GM08714 (cell line): ENCODE results near the gene NBAS.

ENCODE experiments used
- H3K4me3 ChIP-seq: fragments of 200-500 bp; sonication (Bioruptor generic); 2 replicates; pipeline ENCODE4 v1.5.1; 2014; ENCODE audit warnings: mild to moderate bottlenecking, low read length, inconsistent platforms
- ZNF274 ChIP-seq: IDR thresholded peaks from 2 replicates; pipeline ENCODE4 v1.6.1; 2012; ENCODE audit warnings: mild to moderate bottlenecking, low read depth, low read length

Gene NBAS

DNA sequence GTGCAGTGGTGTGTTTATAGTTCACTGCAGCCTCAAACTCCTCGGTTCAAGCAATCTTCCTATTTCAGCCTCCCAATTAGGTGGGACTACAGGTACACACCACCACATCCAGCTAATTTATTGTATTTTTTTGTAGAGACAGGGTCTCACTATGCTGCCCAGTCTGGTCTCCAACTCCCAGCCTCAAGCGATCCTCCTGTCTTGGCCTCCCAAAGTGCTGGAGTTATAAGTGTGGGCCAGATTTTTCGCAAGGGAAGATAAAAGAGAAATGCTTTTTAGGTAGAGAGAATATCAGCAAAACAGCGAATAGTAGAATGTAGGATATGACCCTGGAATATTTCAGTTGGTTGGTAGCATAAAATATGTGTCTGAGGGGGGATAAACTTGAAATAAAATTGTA, 34.8 kb upstream of the NBAS start:
- no peak for TF ChIP-seq ZNF274
- no peak overlapping the region for H3K4me3 ChIP-seq

DNA sequence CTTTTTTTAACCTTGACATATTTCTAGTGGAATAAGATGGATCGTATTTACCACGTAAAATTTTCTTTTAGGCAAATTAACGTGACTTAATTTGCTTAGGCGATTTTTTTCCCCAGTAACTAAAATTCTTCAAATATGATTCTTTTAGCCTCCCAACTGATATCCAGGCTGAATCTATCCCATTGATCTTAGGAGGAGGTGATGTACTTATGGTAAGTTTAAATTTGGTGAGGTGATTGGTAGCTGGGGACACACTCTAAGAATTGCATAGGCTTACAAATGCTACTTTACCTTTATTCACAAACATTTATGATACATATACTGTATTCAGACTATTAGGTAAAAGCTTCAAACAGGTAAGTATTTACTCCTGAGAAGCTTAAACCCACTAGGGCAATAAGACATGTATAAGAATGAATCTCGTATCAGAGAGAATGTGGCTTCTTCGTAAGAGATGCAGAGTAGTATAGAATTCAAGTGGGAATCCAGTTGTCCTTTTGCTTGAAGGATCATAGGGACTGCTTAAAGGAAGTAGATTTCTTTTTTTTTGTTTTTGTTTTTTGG, 34.3 kb upstream of the NBAS start:
- no peak for TF ChIP-seq ZNF274
- H3K4me3 ChIP-seq, result no peak overlapping the region

DNA sequence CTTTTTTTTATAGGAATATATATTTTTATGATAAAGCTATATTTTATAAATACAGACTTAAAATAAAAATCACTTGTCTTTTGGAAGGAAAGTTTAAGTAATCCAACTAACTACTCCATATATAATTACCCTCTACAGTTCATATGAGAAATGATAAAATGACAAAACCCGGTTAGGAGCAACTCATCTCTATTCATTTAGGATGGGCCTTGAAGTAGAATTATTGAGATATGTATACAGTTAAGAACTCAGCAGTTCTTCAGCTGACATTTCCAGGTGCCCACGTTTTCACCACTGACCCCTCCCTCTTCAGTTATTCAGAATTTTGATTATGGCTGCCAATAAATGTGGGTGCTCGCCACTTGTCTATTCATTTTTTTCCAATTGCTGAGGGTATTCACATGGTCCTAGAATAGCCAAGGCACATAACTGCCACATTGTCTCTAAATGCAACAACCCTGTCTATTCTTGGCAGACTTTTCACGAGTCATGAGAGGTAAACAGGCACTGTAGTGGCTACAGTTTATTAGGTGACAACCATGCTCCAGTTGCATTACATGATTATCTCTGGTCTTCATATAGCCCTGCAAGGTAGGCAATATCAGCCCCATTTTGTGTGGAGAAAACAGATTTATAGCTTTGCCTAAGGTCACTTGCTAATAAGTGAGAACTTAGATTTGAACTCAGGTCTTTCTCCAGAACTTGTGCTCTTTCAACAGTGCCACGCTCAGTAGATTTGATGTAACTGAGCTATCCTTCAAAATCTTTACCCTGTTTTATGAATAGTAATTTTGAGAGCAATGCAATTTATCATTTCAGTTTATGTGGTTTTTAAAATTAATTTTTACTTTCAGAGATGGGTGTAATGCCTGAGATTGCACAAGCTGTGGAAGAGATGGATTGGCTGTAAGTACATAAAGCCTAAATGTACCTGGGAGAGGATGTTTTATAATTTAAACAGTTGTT, 33.4 kb upstream of the NBAS start:
- no peak for TF ChIP-seq ZNF274
- H3K4me3 ChIP-seq, result no peak overlapping the region

DNA sequence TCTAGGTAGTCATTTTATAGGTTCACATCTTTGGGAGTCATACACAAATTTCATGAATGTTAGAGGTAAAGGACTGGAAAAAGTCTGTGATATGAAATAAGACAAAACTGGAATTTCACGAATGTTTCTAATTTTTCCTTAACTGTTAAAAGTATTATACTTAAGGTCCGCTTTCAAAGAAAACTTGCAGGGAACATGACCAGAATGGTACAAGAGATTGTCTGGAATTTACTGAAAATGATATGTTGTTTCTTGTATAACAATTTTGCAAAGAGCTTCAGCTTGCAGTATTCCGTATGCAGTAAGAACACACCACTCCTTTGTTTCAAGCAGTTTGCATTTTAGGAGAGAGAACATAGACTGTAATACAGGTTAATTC, 32.2 kb upstream of the NBAS start:
- no peak for TF ChIP-seq ZNF274
- H3K4me3 ChIP-seq, result no peak overlapping the region

DNA sequence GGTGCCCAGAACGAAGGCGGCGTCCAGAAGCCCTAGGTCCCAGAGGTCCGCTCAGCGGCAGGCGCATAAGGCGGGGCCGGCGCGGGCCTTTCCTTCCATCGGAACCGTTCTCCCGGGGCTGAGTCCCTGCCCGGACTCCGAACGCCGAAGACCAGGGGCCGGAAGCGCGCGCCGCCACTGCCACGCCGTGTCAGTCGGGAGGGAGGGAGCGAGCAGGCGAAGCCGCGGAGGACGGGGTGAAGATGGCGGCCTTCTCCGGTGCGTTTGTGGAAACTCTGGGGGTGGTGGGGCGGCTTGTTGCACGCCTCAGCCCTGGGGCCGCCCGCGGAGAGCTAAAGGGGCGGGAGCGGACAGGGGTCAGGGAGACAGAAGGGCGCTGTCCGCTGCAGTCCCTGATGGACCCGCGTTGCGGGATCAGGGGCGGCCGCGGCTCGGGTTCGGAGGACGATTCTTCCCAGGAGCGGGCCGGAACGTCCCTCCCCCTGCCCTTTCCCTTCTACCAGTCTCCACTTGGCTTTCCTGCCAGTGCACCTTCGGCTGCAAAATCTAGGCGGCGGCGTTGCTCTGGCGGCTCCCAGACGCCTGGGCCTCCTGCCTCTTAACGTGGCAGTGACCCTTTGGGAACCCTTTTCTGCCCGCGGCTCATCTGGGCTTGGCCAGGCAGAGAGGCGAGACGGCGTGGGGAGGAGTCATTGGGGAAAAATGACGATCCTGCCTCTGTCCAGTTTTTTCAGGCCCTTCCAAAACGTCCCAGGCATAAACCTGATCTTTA, 30.7 kb upstream of the NBAS start, which contains the start of gene DDX1:
Gene DDX1 (plus strand): TSS at position 177 of the 772 bp plus-strand sequence. CDS start 66 bp downstream, at position 243.
- peak within 1 kb of the TSS; percentile 72 for H3K4me3 ChIP-seq
- no peak for TF ChIP-seq ZNF274

DNA sequence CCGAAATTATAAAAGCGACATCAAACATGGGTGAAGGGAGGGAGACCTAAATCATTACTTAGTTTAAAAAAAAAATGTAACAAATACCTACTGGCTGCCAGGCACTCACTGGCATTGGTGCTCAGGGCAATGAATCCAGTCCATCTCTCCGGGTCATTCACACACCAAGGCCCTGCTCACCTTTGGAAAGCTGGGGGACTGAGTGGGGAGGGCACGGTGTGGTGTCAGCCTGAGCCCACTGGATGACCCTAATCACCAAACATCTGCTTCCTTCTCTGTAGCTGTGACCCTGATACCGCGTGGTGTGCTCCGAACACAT, 30.2 kb upstream of the NBAS start:
- no peak for TF ChIP-seq ZNF274
- peak overlapping the region; percentile 72 for H3K4me3 ChIP-seq

DNA sequence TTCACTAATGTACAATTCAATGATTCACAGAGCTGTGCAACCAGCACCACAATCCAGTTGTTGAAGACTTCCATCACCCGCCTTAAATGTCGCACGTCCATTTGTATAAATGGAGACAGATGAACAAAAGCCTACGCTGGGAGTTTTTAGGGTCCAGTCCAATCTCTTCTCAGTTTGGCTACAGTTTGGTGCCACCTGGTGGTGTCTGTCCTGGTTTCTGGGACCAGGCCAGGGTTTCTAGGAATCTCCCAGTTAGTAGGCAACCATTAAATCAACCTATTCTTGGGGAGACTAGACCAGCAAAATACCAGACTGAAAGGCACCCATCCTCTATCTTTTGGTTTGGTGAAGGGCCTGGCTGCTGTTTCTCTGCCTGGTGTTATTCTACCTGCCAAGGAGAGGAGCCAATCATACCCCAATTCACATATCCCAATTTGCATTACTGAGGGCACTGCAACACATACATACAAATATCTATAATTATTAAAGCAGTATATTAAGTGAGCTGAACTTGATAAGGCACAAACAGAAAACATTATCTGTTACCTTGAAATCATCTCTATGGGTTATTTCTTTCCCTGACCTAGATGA, 27.3 kb upstream of the NBAS start:
- TF ChIP-seq ZNF274, result no peak
- H3K4me3 ChIP-seq, result no peak overlapping the region

DNA sequence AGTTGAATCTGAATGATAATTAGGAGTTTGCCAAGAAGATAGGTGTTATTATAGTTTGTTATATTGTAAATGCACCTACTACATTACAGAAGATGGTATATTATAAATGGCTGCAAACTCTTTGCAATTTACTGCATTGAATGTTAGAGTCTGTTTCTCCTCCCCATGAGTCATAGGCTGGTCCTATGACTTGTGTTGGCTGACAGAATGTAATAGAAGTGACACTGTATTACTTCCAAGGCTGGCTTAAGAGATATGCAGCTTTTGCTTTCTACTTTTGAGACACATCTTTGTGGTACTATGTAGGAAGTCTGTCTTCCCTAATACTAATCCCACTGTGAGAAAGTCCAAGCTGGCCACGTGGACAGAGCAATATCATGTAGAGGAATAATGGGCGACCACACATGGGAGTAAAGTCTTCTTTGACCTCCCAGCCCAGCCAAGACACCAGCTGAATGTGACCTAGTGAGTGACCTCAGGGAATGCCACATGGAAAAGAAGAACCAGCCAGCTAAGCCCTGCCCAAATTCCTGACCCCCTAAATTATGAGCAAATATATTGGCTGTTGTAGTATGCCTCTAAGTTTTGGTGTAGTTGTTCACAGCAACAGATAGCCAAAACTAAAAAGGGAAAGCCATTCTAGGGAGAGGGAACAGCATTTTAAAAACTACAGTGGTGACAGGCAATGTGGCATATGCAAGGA, 23.8 kb upstream of the NBAS start:
- no peak for TF ChIP-seq ZNF274
- no peak overlapping the region for H3K4me3 ChIP-seq

DNA sequence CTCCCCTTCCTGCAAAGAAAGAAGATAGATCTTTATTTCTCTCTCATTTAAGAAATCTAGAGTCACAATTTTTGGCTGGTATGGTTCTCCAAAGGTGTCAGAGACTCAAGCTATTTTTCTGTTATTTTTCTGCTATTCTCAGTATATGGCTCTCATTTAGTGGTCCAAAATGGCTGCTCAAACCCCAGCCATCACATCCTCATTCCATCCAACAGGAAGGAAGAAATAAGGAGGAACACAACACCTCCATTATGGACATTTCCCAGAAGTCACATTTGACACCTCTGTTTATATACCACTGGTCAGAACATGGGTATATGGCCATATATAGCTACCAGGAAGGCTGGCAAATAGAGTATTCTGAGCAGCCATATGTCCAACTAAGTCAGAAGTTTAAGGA, 23.2 kb upstream of the NBAS start:
- no peak for TF ChIP-seq ZNF274
- no peak overlapping the region for H3K4me3 ChIP-seq

DNA sequence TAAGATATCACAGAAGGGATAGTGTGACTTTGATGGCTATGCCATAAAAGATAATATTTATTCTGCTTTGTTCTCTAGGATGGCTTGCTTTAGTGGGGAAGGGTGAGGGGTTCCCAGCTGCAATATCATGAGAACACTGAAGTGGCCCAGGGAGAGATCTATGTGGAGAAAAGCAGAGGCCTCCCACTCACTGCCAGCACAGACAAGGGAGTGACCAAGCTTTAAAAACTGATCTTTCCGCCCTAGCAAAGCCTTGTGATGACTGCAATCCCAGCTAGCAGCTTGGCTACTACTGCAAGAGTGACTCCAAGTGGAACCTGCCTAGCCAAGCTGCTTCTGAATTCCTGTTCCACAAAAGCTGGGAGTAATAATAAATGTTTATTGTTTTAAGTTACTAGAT, 22.7 kb upstream of the NBAS start:
- no peak for TF ChIP-seq ZNF274
- H3K4me3 ChIP-seq, result no peak overlapping the region

DNA sequence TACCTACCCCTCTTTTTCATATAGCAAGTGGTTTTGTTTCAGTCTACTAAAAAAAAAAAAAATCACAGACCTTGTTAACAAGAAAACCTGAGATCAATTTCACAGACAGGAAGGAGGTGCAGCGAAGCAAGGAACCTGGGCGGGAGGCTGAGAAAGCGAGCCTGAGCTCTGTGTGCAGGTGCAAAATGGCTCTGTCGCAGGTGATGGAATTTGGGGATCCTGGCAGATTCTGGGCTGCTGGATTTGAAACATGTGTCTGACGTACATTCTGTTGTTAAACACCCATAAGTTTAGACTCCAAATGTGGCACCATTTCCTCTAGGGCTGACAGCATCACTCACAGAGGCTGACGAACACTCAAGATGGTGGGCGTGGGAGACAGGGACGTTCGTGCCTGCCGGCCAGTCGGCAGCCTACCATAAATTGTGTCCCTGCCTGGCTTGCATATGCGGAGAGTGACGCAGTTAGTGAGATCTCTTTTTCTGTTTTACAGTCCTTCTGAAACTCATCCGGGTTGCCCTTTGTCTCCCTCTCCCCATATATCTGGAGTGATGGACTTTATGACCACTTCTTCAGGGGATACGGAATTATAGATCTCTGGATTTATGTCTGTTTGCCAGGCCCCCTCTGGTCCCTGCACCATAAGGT, 21.7 kb upstream of the NBAS start:
- H3K4me3 ChIP-seq, result no peak overlapping the region
- TF ChIP-seq ZNF274, result no peak

DNA sequence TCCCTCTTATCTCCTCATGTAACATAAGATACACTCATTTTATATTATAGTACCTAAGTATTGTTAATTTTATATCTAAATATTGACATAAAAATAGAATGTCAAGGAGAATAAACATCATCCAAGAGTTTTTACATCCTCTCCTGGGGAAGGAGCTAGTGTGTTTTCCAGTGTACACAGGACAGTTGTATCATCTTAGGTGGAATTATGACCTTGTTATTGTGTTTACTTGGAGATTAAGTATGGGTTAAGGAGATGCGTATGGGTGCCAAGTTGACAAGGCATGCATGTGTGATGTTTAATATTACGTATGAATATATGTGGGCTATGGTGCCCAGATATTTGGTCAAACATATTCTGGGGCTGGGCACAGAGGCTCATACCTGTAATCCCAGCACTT, 19.3 kb upstream of the NBAS start:
- no peak overlapping the region for H3K4me3 ChIP-seq
- TF ChIP-seq ZNF274, result no peak

DNA sequence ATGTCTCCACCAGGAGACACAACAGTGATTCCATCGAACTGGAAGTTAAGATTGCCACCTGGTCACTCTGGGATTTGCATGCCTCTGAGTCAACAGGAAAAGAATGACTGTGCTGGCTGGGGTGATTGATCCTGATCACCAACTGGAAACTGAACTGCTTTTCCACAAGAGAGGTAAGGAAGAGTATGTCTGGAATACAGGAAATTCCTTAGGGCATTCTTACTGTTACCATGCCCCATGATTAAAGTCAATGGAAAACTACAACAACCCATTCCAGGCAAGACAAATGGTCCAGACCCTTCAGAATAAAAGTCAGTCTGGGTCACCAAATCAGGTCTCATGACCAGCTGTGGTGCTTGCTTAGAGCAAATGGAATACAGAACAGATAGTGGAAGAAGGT, 18.5 kb upstream of the NBAS start:
- no peak overlapping the region for H3K4me3 ChIP-seq
- no peak for TF ChIP-seq ZNF274

DNA sequence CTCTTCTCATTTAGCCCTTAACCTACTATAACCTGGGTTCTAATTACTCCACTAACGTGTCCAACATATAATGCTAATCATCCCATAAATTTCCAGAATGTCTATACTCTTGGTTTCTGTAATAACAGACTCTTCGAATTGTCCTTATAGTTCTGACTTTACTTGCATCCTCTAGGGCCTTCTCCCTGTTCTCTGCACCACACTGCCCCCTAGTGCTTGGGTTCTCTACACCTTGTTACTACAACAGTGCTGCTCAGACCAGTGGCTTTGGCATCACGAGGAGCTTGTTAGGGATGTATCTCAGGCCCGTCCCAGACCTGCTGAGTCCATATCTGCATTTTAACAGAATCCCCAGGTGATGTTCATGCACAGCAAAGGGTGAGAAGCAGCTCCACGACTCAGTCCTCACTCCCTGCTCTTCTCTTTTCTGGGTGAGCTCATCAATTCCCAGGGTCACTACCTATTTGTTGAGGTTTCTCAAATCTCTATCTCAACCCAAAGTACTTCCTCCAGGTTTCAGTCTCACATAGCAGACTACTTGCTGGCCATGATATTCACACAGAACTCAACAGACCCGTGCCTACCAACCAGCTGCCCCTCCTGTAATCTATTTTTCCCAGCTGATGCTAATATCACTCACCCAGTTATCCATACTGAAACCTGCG, 16.1 kb upstream of the NBAS start:
- no peak for TF ChIP-seq ZNF274
- H3K4me3 ChIP-seq, result no peak overlapping the region
